C4-2B (cell line): ENCODE results near the gene PCSK5.
"Not testable (repeated sequence)": the region's sequence is repeated elsewhere in the genome, so short reads cannot be mapped to it uniquely, and the experiment has no call there.

ENCODE experiments used
- H3K27ac ChIP-seq: fragments of 450-650 bp; 2 replicates; pipeline ENCODE4 v1.5.1; 2017
- CTCF ChIP-seq: fragments of 450-650 bp; conservative IDR thresholded peaks from 2 replicates; pipeline ENCODE4 v1.5.1; 2017; ENCODE audit warnings: mild to moderate bottlenecking
- ZFX ChIP-seq: fragments of 450-650 bp; IDR thresholded peaks from 2 replicates; pipeline ENCODE4 v1.6.1; 2017

The PCSK5 gene

GRCh38 chr9:76358628-76359280 is 468.3 kb downstream of the PCSK5 start:
- TF ChIP-seq CTCF (no peak), ZFX (no peak)

GRCh38 chr9:76359365-76359764 is 468.9 kb downstream of the PCSK5 start:
- H3K27ac ChIP-seq = no peak overlapping the region
- TF ChIP-seq CTCF (no peak), ZFX (no peak)

More at GRCh38 chr9:76358628-76359280, 468.3 kb downstream of the PCSK5 start:
- no peak overlapping the region for H3K27ac ChIP-seq

- no peak overlapping the region for H3K27ac ChIP-seq
- TF ChIP-seq ZFX (no peak), CTCF (no peak)
Observed at GRCh38 chr9:76359766-76360165, 469.3 kb downstream of the PCSK5 start.

GRCh38 chr9:76362332-76363031 is 472.0 kb downstream of the PCSK5 start:
- not testable (repeated sequence) for H3K27ac ChIP-seq

GRCh38 chr9:76363032-76363395 is 472.5 kb downstream of the PCSK5 start:
- TF ChIP-seq ZFX (no peak), CTCF (no peak)
- H3K27ac ChIP-seq = no peak overlapping the region

- no peak for TF ChIP-seq ZFX
- no peak for TF ChIP-seq CTCF
- H3K27ac ChIP-seq = no peak overlapping the region
Observed at GRCh38 chr9:76365028-76365427, 474.6 kb downstream of the PCSK5 start.

- H3K27ac ChIP-seq = no peak overlapping the region
- TF ChIP-seq ZFX (no peak), CTCF (no peak)
Observed at GRCh38 chr9:76366275-76366674, 475.8 kb downstream of the PCSK5 start.

GRCh38 chr9:76369583-76369982 is 479.1 kb downstream of the PCSK5 start:
- H3K27ac ChIP-seq = no peak overlapping the region
- no peak for TF ChIP-seq ZFX
- no peak for TF ChIP-seq CTCF
